GM12891 (cell line): ENCODE results near the gene CFTR.

Experiments used
- POLR2A ChIP-seq: IDR thresholded peaks from 2 replicates; pipeline ENCODE4 v1.6.1; 2011; ENCODE audit warnings: low read depth, low read length, control low read depth
- POLR2AphosphoS5 ChIP-seq: IDR thresholded peaks from 2 replicates; pipeline ENCODE4 v1.6.1; 2011; ENCODE audit warnings: low read depth, low read length, control low read depth

DNA sequence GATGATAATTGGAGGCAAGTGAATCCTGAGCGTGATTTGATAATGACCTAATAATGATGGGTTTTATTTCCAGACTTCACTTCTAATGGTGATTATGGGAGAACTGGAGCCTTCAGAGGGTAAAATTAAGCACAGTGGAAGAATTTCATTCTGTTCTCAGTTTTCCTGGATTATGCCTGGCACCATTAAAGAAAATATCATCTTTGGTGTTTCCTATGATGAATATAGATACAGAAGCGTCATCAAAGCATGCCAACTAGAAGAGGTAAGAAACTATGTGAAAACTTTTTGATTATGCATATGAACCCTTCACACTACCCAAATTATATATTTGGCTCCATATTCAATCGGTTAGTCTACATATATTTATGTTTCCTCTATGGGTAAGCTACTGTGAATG, 79.6 kb downstream of the CFTR start:
- TF ChIP-seq POLR2AphosphoS5 (no peak), POLR2A (no peak)
